Middle frontal gyrus (tissue), 1 donor: ENCODE data around the gene CCDC15.
"Not testable (repeated sequence)": the region's sequence is repeated elsewhere in the genome, so short reads cannot be mapped to it uniquely, and the experiment has no call there.

Experiments used
- DNase-seq: peaks from one replicate; pipeline ENCODE4 v3.0.0-alpha.2; 2015; ENCODE audit warnings: low spot score; ENCODE audit errors: extremely low spot score

CCDC15 gene

DNA sequence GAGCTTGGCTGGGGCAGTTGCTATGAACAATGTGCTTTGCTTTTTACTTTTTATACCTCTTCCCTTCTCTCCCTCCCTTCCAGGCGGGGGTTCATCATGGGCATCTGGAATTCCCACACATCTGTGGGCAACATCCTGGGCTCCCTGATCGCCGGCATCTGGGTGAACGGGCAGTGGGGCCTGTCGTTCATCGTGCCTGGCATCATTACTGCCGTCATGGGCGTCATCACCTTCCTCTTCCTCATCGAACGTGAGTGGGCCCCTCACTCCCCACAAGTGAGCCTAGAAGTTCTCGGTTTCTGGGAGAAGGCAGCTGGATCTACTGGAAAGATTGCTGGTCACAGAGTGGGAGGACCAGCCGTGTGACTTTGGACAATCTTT, 126.5 kb downstream of the CCDC15 start:
- no peak for DNase-seq

DNA sequence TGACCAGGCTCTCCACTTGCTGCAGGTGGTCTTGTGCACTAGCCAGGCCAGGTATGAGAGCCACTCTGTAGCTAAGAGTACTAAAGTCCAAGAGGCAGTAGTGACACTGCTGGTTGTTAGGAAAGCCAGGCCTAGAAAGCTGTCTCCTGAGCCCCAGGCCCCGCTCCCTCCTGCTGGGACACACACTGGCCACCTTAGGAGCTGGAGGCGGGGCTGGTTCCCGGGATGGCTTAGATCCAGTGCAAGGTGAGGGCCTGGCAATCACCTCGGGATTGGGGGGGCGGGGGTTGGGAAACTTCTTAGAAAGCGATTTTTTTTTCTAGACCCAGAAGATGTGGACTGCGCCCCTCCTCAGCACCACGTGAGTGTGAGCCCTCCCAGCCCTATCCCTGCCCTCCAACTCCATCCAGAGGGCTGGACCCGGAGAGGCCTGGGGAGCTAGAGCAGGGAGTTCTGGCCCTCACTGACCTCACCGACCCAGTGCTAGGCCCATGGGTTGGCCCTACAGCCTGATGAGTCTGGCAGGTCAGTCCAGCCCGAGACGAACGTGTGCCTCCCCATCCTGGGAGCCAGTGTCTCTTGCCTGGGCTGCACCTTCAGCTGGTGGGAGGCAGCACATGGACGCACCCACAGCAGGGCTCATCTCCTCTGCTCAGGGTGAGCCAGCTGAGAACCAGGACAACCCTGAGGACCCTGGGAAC, 127.2 kb downstream of the CCDC15 start:
- DNase-seq, result no peak

DNA sequence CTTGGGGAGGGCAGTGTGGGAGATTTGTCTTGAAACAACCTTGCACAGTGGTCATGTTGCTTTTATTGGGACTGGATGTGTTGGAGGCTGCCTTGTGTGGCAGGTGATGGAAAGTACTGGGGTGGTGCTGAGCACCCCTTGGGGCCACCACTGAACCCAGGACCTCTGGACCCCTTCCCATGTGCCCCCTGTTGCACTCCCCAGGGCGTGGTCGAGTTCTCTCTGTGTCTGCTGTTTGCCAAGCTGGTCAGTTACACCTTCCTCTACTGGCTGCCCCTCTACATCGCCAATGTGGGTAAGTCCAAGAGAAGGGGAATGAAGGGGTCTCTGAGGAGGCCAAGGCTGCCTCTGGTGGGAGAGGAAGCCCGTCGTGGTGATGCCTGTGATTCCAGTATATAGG, 128.0 kb downstream of the CCDC15 start:
- no peak for DNase-seq

DNA sequence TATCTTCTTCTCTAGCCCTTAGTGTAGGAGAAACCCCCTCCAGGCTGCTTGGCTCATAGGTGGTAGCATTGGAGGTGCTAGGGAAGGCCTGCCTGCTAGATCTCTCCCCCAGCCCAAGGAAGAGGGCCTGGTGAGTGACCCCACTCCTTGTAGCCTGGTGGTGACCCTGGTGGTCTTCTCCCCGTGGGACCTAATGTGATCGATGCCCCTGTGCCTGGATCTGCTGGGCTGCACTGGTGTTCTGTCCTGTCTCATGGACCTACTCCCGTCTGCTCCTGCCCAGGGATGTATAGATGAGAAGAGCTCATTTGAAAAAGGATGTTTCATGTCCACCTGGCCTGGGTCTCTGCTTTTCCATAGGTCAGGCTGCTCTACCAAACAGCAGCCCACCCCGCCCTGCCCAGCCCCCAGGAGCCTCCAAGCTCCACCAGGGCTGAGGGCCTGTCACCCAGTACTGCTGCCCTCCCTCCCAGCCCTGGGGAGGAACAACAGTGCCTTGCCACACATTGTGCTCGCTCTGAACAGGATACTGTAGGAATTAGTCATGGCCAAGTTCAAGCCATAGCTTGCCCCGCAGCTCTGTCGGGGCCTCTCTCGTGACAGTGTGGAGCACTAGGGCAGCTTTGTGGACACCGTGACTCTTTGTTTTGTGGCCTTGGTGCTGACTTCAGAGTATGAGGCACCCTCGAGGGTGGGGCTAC, 128.8 kb downstream of the CCDC15 start:
- DNase-seq, result no peak

DNA sequence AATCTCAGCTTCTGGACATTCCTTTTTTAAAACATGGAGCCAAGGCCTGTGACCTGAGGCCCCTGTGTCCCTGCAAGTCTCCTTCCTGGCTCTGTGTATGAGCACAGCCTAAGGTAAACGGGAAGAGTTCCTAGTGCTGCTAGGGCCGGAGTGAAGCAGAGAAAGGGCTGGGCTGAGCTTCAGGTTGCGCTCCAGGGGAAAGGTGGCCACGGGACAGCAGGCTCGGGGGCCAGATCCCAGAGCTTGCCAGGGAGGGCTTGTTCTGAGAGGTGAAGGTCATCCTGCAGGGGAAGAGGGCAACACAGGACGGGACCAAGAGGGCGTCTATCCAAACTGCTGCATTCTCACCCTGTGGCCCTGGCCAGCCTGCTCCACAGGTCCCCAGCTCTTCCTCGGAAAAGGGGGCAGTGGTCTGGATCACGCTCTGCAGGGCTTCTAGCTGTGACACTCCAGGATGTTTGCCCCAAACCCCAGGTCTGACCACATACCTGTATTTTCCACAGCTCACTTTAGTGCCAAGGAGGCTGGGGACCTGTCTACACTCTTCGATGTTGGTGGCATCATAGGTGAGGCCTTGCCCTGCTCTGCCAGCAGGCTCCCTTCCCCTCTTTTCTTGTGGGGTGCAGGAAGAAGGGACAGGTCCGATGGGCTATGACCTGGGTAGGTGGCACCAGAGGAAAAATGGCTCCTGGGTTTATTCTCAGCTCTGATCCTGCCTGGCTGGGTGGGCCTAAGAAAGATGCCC, 129.5 kb downstream of the CCDC15 start:
- DNase-seq, result no peak

DNA sequence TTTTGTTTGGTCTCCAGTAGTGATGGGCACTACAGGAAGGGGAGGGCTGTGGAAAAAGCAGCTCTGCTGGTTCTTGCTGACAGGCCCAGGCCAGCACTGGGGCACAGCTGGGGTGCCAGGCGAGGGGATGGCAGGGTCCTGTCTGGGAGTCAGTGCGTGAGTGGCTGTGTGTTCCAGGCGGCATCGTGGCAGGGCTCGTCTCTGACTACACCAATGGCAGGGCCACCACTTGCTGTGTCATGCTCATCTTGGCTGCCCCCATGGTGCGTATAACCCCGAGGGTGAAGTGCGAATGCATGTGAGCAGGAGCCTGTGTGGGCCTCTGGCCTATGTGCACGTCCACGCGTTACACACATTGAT, 130.0 kb downstream of the CCDC15 start:
- no peak for DNase-seq

DNA sequence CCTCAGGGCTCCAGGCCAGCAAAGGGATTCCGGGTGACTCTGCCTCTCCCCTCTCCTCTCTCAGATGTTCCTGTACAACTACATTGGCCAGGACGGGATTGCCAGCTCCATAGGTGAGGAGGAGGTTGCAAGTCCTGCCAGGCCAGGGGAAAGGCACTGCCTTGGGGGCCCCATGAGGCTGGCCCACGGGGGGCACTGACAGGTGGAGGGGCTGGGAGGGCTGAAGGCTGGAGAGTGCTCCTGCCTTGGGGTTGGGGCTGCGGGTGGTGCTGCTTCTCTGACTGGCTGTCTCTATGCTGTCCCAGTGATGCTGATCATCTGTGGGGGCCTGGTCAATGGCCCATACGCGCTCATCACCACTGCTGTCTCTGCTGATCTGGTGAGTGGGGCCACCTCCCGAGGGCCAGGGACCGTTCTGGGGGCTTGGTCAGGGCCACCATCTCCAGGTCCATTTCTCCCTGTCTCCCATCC, 130.8 kb downstream of the CCDC15 start:
- no peak for DNase-seq

DNA sequence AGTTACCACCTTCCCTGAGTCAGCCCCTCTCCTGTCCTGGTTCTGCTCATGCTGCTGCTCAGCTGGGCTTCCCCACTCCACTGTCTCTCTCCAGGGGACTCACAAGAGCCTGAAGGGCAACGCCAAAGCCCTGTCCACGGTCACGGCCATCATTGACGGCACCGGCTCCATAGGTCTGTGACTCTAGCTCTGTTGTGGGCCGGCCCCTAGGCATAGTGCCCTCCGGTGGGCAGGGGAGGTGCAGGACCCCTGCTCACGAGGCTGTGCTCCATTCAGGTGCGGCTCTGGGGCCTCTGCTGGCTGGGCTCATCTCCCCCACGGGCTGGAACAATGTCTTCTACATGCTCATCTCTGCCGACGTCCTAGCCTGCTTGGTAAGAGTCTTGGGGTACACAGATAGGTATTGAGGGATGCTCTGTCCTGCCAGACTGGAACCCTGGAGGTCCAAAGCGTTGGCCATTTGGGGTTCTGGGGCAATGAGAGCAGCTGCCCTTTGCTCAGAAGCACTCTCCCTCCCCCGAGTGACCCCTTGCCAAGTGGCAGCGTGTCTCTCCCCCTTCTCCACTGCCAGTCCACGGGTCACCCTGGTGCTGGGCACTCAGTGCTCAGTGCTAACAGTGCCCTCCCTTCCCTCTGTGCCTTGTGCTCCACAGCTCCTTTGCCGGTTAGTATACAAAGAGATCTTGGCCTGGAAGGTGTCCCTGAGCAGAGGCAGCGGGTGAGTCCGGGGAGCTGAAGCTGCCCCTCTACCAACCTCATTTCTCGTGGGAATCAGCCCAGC, 131.5 kb downstream of the CCDC15 start:
- no peak for DNase-seq

DNA sequence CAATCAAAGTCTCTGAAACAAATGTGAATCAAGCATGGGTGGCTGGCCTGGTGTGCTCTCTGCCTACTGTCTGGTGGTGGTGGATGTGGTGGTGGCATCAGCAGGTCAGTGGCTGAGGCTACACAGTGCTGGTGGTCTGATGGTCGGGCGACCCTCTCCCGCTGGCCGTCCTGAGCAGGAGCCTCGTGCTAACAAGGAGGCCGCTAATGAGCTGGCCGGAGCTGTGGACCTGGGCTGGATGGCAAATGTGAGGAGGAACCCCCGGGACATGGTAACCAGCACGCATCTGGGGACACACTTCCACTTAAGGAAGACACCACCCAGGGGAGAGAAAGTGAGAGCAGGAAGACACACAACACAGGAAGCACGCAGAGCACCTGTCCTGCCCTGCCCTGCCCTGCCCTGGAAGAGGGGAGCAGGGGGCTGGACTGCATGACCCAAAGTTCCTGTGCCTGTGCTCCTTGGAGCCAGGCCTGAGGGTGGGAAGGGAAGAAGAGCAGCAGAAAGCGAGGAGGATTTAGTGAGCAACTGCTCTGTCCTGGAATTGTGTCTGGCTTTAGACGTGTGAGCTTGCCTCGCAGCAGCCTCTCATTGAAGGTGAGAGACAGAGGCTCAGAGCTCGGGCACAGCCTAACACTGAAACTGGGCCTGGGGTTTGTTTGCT, 132.8 kb downstream of the CCDC15 start:
- no peak for DNase-seq

DNA sequence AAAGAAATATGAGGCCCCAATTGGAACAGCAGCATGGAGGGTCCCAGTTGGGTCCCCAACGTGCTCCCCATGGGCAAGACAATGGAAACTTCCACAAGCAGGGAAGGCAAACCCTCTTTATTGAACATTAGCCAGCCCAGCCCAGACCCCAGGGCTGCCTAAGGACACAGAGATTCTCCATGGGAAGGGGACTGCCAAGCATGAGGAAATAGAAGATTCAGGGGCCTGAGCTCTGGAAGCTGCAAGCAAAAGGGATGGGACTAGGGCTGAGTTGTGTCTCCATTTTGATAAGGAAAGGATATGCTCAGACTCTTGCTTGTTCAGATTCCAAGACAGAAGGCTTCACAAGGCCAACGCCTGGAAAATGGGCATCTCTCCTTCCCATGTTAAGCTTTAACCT, 134.1 kb downstream of the CCDC15 start:
- no peak for DNase-seq

DNA sequence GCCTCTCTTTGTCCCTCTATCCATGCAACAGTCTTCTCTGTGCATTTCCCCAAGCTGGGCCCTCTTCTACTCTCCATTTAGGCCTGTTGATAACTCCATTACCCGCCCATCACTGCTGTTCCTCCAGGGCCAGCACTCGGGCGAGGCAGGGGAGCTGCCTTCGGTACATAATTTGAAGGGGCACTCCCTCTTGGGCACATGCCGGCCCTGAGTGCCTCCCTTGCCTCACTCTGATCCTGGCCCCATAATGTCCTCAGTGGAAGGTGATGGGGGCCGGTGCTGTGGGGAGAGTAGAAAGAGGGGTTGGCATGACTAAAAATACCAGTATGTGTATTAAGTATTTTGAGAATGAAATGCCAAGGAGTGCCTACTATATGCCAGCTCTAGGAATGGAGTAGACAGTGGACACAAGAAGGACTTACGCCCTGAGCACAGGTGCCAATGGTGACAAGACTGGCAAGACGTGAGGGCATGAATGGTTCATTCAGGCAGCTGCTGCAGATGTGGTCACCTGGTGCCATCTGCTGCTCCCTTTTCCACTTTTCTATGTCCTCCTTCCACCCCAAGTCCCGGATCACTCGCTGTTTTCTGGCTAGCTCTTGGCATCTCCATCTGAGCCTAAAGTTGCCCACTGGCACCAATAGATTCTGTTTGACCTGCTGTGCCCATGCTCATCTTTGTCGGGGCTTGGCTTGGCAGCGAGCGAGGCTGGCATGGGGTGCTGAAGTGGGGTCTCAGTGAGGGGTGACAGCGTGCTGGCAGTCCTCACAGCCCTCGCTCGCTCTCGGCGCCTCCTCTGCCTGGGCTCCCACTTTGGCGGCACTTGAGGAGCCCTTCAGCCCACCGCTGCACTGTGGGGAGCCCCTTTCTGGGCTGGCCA, 134.8 kb downstream of the CCDC15 start:
- no peak for DNase-seq

DNA sequence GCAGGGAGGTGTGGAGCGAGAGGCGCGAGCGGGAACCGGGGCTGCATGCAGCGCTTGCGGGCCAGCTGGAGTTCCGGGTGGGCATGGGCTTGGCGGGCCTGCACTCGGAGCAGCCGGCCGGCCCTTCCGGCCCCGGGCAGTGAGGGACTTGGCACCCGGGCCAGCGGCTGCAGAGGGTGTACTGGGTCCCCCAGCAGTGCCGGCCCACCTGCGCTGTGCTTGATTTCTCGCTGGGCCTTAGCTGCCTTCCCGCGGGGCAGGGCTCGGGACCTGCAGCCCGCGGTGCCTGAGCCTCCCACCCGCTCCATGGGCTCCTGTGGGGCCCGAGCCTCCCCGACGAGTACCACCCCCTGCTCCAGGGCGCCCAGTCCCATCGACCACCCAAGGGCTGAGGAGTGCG, 135.5 kb downstream of the CCDC15 start:
- DNase-seq, result not testable (repeated sequence)

DNA sequence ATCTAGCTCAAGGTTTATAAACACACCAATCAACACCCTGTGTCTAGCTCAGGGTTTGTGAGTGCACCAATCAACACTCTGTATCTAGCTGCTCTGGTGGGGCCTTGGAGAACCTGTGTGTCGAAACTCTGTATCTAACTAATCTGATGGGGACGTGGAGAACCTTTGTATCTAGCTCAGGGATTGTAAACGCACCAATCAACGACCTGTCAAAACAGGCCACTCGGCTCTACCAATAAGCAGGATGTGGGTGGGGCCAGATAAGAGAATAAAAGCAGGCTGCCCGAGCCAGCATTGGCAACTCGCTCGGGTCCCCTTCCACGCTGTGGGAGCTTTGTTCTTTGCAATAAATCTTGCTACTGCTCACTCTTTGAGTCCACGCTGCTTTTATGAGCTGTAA, 136.1 kb downstream of the CCDC15 start:
- DNase-seq, result not testable (repeated sequence)

DNA sequence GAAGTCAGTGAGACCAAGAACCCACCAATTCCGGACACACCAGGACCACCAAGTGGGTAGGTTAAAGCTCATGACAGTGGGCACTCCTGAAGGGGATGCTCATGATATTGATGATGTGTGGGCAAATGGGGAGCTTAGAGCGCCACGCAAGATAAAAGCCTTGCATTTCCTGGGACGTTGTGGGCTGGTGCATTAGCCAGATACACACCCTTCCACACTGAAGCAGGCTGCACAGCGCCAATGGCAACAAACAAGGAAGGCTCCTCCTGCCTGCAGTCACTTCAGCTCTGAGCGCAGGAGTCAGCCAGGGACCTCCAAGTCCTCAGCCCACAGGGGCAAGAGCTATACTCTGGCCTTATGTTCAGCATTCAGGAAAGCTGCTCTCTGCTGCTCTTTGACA, 136.8 kb downstream of the CCDC15 start:
- no peak for DNase-seq
